ES-I3 (cell line): Measurements from ENCODE around the gene GOLM1.
"Not testable (repeated sequence)": the region's sequence is repeated elsewhere in the genome, so short reads cannot be mapped to it uniquely, and the experiment has no call there.

Experiments
- H3K36me3 ChIP-seq: 2 replicates; pipeline ENCODE4 v1.6.1; 2013; ENCODE audit warnings: mild to moderate bottlenecking, low read length, control low read depth, moderate library complexity; ENCODE audit not compliant: insufficient read depth
- H3K4me1 ChIP-seq: 2 replicates; pipeline ENCODE4 v1.6.1; 2013; ENCODE audit warnings: mild to moderate bottlenecking, control low read depth, low read length; ENCODE audit not compliant: insufficient read depth
- H3K9ac ChIP-seq: 2 replicates; pipeline ENCODE4 v1.6.1; 2013; ENCODE audit warnings: low read depth, mild to moderate bottlenecking, low read length, moderate library complexity
- H3K9me3 ChIP-seq: 2 replicates; pipeline ENCODE4 v1.6.1; 2013; ENCODE audit warnings: mild to moderate bottlenecking, low read length, moderate library complexity; ENCODE audit not compliant: control insufficient read depth, insufficient read depth

Gene GOLM1

DNA sequence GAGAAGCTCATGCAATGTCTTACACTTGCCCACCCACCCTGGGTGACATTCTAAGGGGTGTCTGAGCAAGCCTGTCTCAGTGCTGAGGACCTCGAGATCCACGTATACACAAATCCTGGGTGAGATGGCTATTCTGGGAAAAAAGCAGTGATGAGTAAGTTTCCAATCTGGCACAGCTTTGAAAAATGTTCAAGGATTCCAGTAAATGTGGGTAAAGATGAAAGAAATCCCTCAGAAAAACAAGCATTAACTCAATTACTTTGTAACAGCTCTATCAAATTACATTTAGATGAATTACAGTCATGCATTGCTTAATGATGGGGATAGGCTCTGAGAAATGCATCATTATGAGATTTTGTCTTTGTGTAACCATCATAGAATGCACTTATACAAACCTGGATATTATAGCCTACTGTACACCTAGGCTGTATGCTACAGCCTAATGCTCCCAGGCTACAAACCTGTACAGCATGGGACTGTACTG, 26.9 kb downstream of the GOLM1 start:
- no peaks in the 10 kb centered on the region for H3K9me3 ChIP-seq
- no peak overlapping the region for H3K9ac ChIP-seq
- no peaks in the 10 kb centered on the region; the same call in 1 of the 2 replicates for H3K36me3 ChIP-seq
- H3K4me1 ChIP-seq, result no peaks in the 10 kb centered on the region

- Histone ChIP-seq H3K36me3 (no peaks in the 10 kb centered on the region), H3K4me1 (no peaks in the 10 kb centered on the region), H3K9me3 (no peaks in the 10 kb centered on the region), H3K9ac (no peak overlapping the region)
Observed at GRCh38 chr9:86069206-86069869, 30.0 kb downstream of the GOLM1 start.

DNA sequence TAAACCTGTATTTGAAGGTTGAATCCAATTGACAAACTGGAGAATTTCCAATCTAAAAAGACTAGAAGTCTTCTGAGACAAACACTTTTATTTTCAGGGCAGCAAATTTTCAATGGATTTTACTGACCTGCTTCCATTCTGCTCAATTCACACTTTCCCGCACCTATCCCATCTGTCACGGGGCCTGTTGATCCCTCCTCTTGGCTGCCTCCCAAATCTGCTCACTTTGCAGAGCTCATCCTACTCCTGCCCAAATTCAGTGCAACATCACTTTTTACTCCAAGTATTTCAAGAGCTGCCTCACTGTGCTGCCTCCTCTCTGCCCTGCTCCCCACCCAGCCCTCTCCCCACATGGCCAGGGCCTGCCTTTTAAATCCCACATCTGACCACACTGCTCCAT, 35.1 kb downstream of the GOLM1 start:
- Histone ChIP-seq H3K9ac (no peak overlapping the region), H3K9me3 (no peaks in the 10 kb centered on the region), H3K4me1 (peaks cover 6% of the 10 kb centered on the region; the same call in 1 of the 2 replicates), H3K36me3 (no peaks in the 10 kb centered on the region)

DNA sequence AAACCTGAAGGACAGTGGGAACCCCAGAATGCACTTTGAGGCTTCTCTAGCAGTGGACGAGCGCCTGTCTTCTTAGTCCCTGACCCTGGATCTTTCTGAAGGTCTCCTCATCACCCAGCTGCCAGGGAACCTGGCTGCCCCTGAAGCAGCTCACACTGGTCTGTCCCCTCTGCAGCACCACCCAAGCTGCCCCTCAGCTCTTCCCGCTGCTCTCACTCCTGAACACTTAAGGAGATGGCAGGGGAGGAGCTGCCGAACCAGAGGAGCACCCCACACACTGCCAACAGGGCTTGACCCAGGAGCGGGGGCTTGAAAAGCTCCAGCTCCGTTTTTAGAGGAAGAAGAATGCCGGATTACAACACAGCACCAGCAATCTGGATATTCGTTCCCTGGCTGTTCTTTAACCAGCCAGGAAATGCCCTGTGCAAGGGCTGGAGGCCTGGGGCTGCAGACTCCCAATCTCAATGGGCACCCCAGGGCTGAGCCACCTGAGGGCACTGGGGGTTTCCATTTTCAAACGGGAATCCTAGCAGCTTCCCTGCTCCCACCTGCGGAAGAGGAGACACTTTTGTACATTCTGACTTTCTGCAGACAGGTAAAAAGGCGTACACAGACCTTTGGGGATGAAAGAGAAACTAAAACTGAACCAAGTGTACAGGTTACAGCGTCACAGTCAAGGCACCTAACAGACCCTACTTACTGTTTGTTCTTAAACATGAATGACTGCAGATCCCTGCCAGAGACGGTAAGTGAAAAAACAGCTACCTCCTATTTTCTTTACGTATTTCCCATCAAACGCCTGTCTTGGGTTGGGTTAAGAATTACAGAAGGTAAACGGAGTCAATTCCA, 36.3 kb downstream of the GOLM1 start:
- Histone ChIP-seq H3K9ac (no peak overlapping the region), H3K4me1 (peaks cover 6% of the 10 kb centered on the region; the same call in 1 of the 2 replicates), H3K9me3 (no peaks in the 10 kb centered on the region), H3K36me3 (no peaks in the 10 kb centered on the region)

- Histone ChIP-seq H3K36me3 (no peaks in the 10 kb centered on the region), H3K9me3 (no peaks in the 10 kb centered on the region), H3K9ac (no peak overlapping the region), H3K4me1 (peaks cover 6% of the 10 kb centered on the region; the same call in 1 of the 2 replicates)
Observed at GRCh38 chr9:86061972-86062739, 37.2 kb downstream of the GOLM1 start.

DNA sequence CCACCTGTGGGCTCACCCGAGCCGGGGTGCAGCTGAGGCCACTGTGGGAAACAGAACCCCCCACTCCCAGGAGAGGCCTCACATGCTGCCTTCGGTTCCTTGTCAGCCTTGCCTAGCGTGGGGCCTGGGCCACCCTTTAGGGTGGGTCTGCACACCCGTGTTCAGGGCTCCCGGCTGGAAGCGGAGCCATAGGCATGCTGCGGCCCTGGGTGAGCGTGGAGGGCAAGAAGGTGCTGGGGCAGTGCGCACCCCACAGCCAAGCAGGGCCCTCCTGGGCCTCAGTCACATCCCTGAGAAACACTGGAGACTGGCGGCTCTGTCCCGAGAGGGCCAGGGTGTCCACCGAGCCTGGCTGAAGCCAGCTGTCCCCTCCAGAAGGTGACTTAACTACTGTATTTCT, 41.9 kb downstream of the GOLM1 start:
- Histone ChIP-seq H3K9me3 (no peaks in the 10 kb centered on the region), H3K36me3 (no peaks in the 10 kb centered on the region), H3K4me1 (no peaks in the 10 kb centered on the region), H3K9ac (no peak overlapping the region)

GRCh38 chr9:86054695-86055094, 44.7 kb downstream of the GOLM1 start:
- H3K4me1 ChIP-seq, result no peaks in the 10 kb centered on the region
- H3K9ac ChIP-seq, result no peak overlapping the region
- H3K36me3 ChIP-seq, result no peaks in the 10 kb centered on the region
- no peaks in the 10 kb centered on the region for H3K9me3 ChIP-seq

DNA sequence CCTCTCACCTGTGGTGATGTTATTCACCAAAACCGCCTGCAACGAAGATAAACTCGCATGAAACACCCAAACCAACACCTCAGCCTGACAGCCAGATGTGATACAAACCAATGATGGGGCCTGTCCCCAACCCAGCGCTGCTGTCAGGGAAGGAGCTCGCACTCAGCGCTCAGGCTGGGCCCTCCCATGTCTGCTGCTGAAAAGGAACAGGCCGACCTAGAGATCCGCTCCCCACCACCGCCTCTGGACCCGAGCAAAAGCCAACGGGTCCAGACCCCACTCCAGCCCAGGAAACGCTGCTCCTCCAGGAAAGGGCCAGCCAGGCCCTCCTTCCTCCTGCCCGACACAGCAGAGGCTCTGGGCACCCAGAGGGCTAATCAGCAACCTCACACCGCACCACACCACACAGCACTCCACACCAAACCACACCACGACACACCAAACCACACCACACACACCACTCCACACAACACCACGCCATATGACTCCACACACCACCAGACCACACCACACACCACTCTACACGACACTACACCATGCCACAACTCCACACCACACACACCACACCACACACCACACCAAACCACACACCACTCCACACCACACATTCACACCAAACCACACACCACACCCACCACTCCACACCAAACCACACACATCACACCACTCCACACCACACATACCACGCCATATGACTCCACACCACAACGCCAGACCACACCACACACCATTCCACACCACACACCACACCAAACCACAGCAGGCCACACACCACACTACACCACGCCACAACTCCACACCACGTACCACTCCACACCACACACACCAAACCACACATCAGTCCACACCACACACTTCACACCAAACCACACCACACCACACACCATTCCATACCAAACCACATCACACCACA, 46.5 kb downstream of the GOLM1 start:
- Histone ChIP-seq H3K9ac (no peak overlapping the region), H3K4me1 (no peaks in the 10 kb centered on the region), H3K36me3 (no peaks in the 10 kb centered on the region), H3K9me3 (no peaks in the 10 kb centered on the region)

GRCh38 chr9:86048018-86048742, 51.2 kb downstream of the GOLM1 start:
- not testable (repeated sequence) for H3K9ac ChIP-seq, H3K36me3 ChIP-seq, H3K9me3 ChIP-seq, H3K4me1 ChIP-seq

DNA sequence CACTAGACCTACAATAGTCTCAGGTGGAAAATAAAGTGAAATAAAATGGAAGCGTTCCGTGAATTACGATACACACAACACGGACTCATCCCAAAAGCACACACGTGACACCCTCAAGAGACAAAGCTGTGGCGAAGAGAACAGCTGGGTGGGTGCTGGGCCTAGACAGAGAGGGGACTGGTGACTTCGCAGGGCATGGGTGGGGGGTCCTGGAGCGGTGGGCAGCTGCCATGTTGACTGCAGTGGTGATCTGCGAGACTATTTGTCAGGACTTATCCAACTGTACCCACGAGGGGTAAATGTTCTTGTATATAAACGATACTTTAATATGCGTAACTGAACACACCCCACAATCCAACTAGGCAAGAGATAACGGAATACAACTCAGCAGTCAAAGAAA, 52.0 kb downstream of the GOLM1 start:
- no peaks in the 10 kb centered on the region for H3K9me3 ChIP-seq
- H3K9ac ChIP-seq, result no peak overlapping the region
- no peaks in the 10 kb centered on the region for H3K36me3 ChIP-seq
- no peaks in the 10 kb centered on the region for H3K4me1 ChIP-seq

DNA sequence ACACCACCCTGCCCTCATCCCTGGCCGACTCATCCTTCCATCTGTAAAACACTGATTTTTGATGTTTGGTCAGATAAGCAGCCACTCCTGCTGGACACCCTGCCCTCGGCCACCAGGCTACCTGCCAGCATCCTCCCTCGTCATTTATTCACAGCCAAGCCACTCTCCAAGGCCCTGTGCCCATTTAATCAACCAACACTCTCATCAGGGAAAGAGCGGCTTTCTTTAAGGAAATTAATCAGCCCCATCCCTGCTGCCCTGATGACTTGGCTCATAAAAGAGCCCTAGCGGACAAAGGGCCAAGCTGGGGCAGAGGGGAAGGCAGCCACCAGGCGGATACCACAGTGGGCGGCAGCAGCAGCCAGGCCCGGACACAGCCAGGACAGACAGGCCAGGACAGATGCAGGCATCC, 52.4 kb downstream of the GOLM1 start:
- no peaks in the 10 kb centered on the region for H3K36me3 ChIP-seq
- no peaks in the 10 kb centered on the region for H3K4me1 ChIP-seq
- H3K9ac ChIP-seq, result no peak overlapping the region
- no peaks in the 10 kb centered on the region for H3K9me3 ChIP-seq

DNA sequence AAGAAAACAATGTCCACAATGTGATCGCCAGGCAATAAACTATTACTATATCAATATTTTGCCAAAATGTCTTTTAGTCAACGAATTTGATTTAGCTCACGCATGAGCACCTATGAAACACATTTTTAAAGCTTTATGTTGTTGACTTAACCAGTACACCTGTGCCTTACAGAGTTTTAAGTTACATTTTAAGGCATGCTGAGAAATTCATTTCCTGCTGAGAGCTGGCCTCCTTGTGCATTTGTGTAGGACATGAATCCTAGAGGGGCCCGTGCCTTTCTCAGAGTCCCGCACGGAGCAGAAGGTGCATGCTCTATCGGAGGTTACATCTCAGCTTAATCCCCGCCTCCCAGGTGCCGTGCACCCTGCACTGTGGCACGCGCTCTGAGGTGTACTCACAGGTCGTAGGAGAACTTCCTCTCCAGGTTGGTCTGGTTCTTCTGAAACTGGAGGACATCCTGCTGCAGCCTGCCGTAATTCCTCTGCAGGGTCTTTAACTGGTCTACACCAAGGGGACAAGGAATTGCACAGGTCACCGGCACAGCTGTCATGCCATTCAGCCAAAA, 53.2 kb downstream of the GOLM1 start:
- no peaks in the 10 kb centered on the region for H3K9me3 ChIP-seq
- no peaks in the 10 kb centered on the region for H3K36me3 ChIP-seq
- no peaks in the 10 kb centered on the region for H3K4me1 ChIP-seq
- H3K9ac ChIP-seq, result no peak overlapping the region

DNA sequence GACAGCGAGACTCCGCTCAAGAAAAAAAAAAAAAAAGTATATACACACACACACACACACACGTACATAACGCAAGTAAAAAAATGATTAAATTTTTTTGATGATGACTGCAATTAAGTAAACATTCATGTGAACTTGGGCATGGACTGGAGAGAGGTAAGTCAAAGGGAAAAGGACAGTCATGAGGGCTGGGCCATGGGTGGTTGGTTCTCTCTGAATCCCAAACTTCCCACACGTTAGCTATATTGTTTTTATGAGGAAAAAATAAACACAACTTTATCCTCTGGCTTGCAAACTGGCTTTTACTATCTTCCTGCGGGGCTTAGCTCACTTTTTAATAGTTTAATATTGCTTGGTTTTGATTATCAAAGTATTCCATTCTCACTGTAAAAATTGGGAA, 53.7 kb downstream of the GOLM1 start:
- Histone ChIP-seq H3K9me3 (no peaks in the 10 kb centered on the region), H3K4me1 (no peaks in the 10 kb centered on the region), H3K36me3 (no peaks in the 10 kb centered on the region), H3K9ac (no peak overlapping the region)
